HG02870 (cell line): ENCODE measurements around the gene SPRR5.

Experiments used
- ATAC-seq: cut with Tn5 transposase; IDR thresholded peaks from one replicate; pipeline ENCODE4 v1.9.1; 2021; ENCODE audit warnings: mild to moderate bottlenecking, moderate library complexity; ENCODE audit not compliant: unreplicated experiment

The SPRR5 gene

DNA sequence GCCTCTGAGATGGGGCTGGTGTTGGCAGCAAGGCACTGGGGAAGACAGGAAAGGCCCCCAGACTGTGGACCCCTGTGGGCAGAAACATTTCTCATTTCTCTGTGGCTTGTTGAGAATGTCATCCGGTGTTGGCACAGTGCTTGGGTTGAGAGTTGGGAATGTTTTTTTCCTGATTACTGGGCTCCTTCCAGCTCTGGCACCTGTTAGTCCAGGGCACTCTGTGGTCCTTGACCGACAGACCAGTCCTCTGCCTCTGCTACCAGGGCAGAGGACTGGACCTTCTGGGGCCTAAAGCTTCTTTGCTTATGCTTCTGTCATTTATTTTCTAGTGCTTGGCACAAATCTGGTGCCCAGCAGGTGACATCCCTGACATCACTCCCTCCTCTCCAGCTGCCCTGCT lies 4.8 kb upstream of the SPRR5 start:
- no peak for ATAC-seq

GRCh38 chr1:152946248-152946647 lies 758 bp upstream of the SPRR5 start:
- ATAC-seq: no peak

GRCh38 chr1:152951711-152952110 lies 4.7 kb downstream of the SPRR5 start:
- no peak for ATAC-seq

DNA sequence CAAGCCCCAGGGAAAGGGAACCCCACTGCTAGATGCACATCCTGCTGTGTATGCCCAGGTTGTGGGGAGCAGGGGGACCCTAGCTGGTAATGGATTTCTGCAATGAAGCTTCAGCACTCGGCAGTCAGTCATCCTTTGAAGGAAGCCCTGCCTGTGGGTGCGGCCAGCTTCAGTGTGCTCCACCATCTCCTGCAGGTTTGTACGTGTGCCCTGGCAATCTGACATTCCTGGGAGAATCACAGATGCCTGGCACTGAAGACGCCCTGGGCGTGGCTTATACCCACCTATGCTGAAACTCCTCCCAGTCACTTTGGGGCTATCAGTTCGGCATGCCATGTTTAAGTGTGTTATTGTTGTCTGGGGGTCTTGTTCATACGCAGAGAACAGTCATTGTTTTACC lies 6.8 kb downstream of the SPRR5 start:
- ATAC-seq: no peak

- no peak for ATAC-seq
Observed at GRCh38 chr1:152954436-152954835, 7.4 kb downstream of the SPRR5 start.

- no peak for ATAC-seq
Observed at GRCh38 chr1:152957561-152957960, 10.6 kb downstream of the SPRR5 start.

DNA sequence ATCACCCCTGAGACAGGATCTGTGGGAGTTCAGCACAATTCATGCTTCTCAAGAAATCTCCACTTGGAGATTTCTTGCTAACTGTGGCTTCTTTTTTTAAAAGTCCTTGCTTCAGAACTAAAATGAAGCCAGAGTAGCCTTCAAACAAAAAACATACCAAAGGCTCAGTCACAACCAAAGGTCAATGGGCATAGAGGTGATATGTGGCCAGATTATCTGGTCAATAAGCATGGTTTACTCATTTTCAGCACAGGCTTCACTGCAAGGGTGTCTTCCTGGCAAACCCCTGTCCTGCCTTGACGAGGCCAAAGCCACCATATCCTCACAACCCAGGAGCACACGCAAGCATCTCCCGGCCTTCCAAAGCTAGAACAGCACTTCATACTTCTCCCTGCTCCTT lies 12.3 kb downstream of the SPRR5 start:
- ATAC-seq: no peak

- no peak for ATAC-seq
Observed at GRCh38 chr1:152959801-152960451, 12.9 kb downstream of the SPRR5 start.

- no peak for ATAC-seq
Observed at GRCh38 chr1:152960452-152961044, 13.5 kb downstream of the SPRR5 start.

DNA sequence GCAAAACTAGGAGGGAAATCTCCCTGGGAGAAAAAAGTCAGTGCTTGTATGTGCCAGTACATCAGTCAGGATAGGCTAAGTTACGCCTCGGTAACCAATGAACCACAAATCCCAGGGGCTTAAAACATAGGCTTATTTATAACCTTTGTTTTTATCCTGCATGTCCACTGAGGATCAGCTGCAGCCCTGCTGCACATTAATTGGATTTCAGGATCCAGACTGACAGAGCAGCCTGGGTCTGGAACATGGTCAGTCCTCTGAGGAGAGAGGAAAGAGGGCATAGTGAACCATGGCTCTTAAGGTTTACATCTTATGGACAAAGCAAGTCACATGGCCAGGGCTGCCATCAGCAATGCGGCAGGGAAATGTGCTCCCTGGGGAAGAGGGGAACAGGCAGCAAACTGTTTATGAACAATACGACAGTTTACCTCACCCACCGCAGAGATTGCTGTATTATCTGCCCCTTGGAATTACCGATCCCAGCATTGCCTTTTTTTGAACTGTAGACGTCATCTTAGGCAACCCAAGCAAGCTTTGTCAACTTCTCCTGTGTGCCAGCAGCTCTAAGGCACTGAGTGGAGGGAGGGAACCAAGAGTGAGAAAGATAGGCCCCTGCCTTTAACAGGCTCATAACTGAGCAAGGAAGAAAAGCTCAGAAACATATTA lies 14.4 kb downstream of the SPRR5 start:
- ATAC-seq: no peak

DNA sequence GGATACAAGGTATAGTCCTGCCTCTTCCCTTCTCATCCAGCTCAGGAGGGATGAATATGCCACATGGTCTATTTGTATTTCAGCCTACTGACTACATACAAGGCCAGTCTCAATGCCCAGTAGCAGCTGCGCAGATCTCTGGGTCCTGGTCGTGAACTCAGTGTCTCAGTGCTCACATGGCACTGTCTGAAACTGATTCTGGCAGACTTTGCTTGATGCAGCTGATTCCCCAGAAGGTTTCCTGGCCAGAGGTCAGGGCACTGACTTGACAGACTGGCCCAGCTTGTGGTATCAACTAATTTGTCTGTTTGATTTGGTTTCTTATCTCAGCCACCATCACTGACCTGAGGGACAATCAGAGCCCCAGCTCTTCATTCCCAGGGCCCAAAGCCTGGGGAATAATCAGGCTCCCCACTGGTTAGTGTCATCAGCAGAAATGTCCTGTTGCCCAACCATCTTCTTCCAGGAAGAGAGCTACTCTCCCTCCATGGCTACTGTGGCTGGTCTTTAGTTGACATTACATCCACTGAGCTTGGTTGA lies 15.9 kb downstream of the SPRR5 start:
- no peak for ATAC-seq

DNA sequence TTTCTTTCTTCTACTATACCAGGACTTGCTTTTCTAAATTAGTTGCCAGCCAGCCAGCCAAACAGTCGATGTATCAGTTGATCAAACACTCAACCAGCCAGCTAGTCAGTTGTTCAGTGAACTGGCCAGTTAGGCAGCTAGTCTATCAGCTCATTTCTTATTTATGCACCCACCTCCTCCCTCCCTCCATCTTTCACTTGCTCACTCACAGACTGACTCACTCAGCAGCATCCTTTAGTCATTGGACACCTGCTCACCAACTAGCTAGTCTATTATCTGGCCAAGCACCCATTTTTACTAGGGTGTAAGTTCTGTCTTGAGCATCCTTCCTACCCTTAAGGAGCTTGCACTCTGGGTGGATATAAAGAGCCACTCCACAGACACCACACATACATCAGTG lies 17.5 kb downstream of the SPRR5 start:
- no peak for ATAC-seq

DNA sequence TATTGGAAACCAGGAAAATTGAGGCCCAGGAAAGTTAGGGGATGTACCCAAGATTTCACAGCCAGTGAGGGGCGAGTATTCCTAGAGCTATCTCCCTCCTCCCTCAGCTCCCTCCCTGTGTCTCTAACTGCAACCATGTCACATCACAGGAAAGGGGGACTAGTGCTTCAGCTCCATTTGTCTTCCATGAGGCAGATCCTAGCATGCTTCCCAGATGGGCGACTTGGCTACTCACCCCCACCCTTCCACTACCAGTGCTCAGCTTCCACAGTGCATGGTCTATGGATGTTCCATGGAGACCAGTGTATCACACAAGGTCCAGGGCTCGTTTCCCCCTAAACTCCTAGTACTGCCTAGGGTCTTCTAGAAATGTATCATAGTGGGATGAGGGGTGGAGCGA lies 18.8 kb downstream of the SPRR5 start:
- ATAC-seq: no peak

- no peak for ATAC-seq
Observed at GRCh38 chr1:152967201-152967600, 20.2 kb downstream of the SPRR5 start.

DNA sequence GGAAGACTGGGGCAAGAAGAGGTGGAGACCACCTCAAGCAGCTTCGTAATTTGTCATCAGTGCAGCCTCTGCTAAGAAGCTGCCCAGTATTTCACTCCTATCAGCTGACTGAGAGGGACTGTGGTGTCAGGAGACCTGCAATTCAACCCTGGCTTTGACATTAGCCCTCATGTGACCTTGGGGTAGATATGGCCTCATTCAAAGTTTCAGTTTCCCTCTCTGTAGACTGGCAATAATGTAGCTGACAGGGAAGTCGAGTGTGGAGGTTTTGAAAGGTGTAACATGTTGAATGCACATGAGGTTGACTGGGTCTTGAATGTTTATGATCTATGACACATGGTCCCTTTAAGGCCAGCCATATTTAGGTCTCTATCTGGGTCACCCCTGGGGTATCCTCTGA lies 21.2 kb downstream of the SPRR5 start:
- ATAC-seq: peak; percentile 88

DNA sequence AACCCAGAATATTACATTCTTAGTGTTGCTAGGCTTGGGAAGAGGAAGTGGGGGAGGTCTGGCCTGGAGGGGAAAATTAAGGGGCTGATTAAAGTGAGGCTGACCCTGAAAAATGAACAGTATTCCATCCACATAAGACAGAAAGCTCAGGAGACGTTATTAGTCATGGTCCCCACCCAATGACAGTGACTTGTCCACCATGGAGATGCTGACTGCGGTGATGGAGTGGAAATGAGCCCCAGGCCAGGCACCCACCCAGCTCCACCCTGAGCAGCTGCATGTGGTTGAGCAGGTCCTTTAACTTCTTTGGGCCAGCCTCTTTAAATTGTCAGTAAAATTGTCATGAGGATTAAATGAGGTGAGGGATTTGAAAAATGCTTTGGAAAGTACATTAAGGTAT lies 22.0 kb downstream of the SPRR5 start:
- no peak for ATAC-seq

GRCh38 chr1:152970495-152970894 lies 23.5 kb downstream of the SPRR5 start, which contains the start of gene SPRR4:
Gene SPRR4, plus strand, starts transcription at chr1:152970648. Its CDS starts 1,243 bp downstream, at chr1:152971891.
- ATAC-seq: no peak

DNA sequence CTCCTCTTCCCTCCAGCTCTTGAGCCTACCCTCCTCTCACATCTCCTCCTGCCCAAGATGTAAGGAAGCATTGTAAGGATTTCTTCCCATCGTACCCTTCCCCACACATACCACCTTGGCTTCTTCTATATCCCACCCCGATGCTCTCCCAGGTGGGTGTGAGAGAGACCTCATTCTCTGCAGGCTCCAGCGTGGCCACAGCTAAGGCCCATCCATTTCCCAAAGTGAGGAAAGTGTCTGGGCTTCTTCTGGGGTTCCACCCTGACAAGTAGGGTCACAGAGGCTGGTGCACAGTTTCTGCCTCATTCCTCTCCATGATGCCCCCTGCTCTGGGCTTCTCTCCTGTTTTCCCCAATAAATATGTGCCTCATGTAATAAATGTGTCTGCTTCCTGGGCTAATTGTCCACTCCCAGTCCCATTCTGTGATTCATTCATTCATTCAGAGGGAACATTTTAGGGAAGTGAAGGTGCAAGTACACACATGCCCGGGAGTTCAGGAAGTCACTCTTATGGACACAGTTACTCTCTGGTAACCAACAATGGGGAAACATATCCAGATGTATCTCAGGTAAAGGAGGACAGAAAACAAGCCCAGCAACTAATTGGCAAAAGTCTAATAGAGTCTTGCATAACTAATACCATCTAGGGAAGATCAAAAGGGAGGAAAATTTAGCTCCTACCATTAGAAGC lies 25.3 kb downstream of the SPRR5 start:
- ATAC-seq: no peak

DNA sequence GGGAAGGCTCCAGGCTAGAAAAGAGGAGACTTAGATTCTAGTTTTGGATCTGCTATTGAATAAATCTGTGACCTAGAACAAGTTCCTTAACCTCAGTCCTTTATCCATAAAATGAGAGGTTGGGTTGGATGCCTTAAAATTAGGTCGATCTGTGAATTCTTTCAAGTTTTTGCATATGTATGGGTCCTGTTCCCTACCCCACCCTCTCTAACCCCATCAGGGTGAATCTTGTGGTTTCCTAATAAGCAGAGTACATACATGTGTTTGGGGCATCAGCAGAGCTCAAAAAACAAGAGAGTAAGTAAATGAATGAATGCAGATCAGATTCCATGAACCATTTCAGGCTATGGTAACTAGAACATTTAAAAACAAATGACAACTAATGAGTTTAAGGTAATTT lies 29.7 kb downstream of the SPRR5 start:
- no peak for ATAC-seq

DNA sequence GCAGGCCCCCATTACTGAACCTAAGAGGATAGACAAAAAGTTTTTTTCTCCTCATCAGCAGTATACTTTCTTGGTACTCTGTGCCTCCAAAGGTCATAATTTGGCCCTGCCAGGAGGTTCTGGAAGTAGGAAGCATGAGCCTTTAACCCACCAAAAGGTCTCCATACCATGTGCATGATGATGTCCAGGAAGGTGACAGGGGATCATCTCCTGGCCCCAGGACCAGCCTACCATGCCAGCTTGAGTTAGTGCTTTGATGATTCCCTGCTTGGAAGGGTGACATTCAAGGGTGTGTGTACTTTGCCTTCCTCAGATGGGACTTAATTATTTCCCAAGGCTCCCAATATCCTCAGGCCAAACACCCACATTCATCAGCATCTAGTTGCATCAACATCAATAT lies 30.6 kb downstream of the SPRR5 start:
- ATAC-seq: no peak

GRCh38 chr1:152980676-152981075 lies 33.7 kb downstream of the SPRR5 start:
- no peak for ATAC-seq
